ENCODE data around the gene CHCHD5.
A peak's percentile ranks its signal among the peaks of the same experiment; 100 is the strongest.

The CHCHD5 gene

DNA sequence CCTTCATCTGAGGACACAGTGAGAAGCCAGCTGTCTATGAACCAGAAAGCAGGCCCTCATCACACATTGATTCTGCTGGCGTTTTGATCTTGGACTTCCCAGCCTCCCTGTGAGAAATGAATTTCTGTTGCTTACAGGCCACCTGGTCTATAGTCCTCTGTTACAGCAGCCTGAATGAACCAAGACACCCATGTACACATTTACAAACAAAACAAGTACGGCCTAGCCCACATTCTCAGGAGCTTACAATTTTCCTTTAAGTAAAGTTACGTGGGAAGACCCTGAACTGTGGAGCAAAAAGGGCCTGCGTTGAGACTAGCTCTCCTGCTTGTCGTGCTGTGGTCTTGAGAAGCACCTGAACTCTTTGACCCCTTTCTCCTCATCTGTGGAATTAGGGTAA is 49.3 kb downstream of the CHCHD5 start:
- H3K4me3 ChIP-seq (ENCODE audit: low read depth, low read length) = no peak overlapping the region
- no peak for DNase-seq (ENCODE audit: low read depth)
- TF ChIP-seq, protein P1, sequence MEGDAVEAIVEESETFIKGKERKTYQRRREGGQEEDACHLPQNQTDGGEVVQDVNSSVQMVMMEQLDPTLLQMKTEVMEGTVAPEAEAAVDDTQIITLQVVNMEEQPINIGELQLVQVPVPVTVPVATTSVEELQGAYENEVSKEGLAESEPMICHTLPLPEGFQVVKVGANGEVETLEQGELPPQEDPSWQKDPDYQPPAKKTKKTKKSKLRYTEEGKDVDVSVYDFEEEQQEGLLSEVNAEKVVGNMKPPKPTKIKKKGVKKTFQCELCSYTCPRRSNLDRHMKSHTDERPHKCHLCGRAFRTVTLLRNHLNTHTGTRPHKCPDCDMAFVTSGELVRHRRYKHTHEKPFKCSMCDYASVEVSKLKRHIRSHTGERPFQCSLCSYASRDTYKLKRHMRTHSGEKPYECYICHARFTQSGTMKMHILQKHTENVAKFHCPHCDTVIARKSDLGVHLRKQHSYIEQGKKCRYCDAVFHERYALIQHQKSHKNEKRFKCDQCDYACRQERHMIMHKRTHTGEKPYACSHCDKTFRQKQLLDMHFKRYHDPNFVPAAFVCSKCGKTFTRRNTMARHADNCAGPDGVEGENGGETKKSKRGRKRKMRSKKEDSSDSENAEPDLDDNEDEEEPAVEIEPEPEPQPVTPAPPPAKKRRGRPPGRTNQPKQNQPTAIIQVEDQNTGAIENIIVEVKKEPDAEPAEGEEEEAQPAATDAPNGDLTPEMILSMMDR (IDR thresholded peaks at IDR 0.05; ENCODE audit: insufficient read depth, low read depth, low read length, missing control alignments) = no peak

DNA sequence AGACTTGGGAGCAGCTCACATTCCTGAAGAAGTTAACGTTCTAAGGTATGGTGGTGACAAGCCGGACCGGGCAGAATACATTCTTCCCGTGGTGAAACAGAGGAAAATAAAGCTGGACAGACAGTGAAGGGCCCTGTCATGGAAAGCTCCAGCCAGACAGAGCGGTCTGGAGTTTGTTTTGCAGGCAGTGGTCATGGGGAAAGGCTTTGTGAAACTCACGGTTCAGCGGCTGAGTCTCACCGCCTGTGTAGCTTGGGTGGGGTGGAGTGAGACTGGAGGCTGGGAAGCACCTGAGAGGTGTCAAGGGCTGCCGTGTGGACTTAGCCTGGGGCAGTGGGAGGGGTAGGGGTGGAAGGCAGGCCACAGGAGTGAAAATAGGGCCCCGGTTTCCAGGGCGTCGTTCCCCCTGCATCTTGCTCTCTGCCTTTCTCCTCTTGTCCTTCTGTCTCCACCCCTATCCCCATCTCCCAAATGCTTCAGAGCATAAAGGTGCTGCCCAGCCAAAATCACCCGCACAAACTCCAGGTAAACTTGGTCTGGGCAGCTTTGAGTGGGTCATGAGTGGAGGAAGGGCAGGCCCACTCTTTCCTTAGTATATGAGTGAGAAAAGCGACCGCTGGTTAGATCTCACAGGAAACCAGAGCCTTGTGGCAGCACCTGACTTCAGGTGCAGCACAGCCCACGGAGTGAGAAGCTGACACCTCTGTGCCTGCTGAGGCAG is 49.9 kb downstream of the CHCHD5 start:
- DNase-seq (ENCODE audit: low read depth) = peak; percentile 37
- TF ChIP-seq, protein P1 (IDR thresholded peaks at IDR 0.05; ENCODE audit: insufficient read depth, low read depth, low read length, missing control alignments) = no peak
- H3K4me3 ChIP-seq (ENCODE audit: low read depth, low read length) = no peak overlapping the region

DNA sequence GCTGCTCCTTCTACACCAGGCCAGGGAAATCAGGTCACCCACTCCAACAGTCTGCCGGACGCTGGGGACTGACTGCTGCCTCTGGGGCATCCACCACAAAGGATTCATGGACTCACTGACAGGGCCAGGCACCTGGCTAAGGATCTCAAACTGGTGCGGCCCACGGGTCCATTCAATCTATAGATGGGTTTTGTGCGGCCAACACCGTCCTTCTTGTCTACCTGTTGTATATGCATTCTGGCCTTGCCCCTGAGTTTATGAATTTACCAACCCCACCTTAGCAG is 50.4 kb downstream of the CHCHD5 start:
- no peak overlapping the region for H3K4me3 ChIP-seq (ENCODE audit: low read depth, low read length)
- TF ChIP-seq, protein P1 (IDR thresholded peaks at IDR 0.05; ENCODE audit: insufficient read depth, low read depth, low read length, missing control alignments) = no peak
- no peak for DNase-seq (ENCODE audit: low read depth)

GRCh38 chr2:112636605-112637288 is 52.3 kb downstream of the CHCHD5 start:
- H3K4me3 ChIP-seq (ENCODE audit: low read depth, low read length) = no peak overlapping the region
- DNase-seq (ENCODE audit: low read depth) = peak; percentile 78
- TF ChIP-seq, protein P1 (IDR thresholded peaks at IDR 0.05; ENCODE audit: insufficient read depth, low read depth, low read length, missing control alignments) = no peak

GRCh38 chr2:112637289-112637660 is 52.9 kb downstream of the CHCHD5 start:
- no peak overlapping the region for H3K4me3 ChIP-seq (ENCODE audit: low read depth, low read length)
- TF ChIP-seq, protein P1 (IDR thresholded peaks at IDR 0.05; ENCODE audit: insufficient read depth, low read depth, low read length, missing control alignments) = no peak
- DNase-seq (ENCODE audit: low read depth) = no peak

All from GM12865 (cell line).